Measurements from ENCODE around the gene VPS13D.

- no peak for TF ChIP-seq HDGF (IDR thresholded peaks at IDR 0.05; ENCODE audit: borderline replicate concordance)
- TF ChIP-seq ZNF384 (IDR thresholded peaks at IDR 0.05), result no peak
- TF ChIP-seq FOXK2 (IDR thresholded peaks at IDR 0.05), result no peak
These were observed 242.4 kb downstream of the VPS13D start for GRCh38 chr1:12472156-12472797.
